ENCODE data around the gene OPCML. TPM values are rescaled to one million over a fixed set of nuclear protein-coding genes. Genes with fewer than 3 reads are reported as not detected.

The OPCML gene
- total RNA-seq, 4 donors from 2014 or later = 0.33 TPM; not detected in 3

- H3K4me3 ChIP-seq (replicated peaks in 1 of 3) = no peak overlapping the region
- TF ChIP-seq POLR2A (IDR thresholded peaks at IDR 0.05) = no peak
- no peak for TF ChIP-seq CTCF (IDR thresholded peaks at IDR 0.05)
- H3K36me3 ChIP-seq = no peaks in the 10 kb centered on the region
- 76 to 83% methylated on average over 2 of the region's 2 CpGs for WGBS, 2 donors
- H3K9me3 ChIP-seq = no peaks in the 10 kb centered on the region
- H3K27me3 ChIP-seq = no peaks in the 10 kb centered on the region
- DNase-seq = no peak
- intact Hi-C loops (cut with DNase I) = no loop called here
- H3K27ac ChIP-seq = no peak overlapping the region
- H3K4me1 ChIP-seq = peaks cover 6 to 22% of the 10 kb centered on the region in 2 donors
Measured at GRCh38 chr11:132601875-132602274, 930.4 kb downstream of the OPCML start.

GRCh38 chr11:132595711-132596134, 936.6 kb downstream of the OPCML start:
- H3K4me3 ChIP-seq (replicated peaks in 1 of 3) = no peak overlapping the region
- H3K27ac ChIP-seq = no peak overlapping the region
- peak; percentile 55 to 59 for DNase-seq
- intact Hi-C loops (cut with DNase I) = no loop called here
- H3K27me3 ChIP-seq = no peaks in the 10 kb centered on the region
- no peaks in the 10 kb centered on the region for H3K9me3 ChIP-seq
- WGBS, 2 donors = 0 to 11% methylated on average over 1 of the region's 1 CpG
- H3K36me3 ChIP-seq = no peaks in the 10 kb centered on the region
- peaks cover 9 to 12% of the 10 kb centered on the region in 2 donors for H3K4me1 ChIP-seq
- no peak for TF ChIP-seq CTCF (IDR thresholded peaks at IDR 0.05)
- no peak for TF ChIP-seq POLR2A (IDR thresholded peaks at IDR 0.05)

- no peaks in the 10 kb centered on the region for H3K27me3 ChIP-seq
Measured at GRCh38 chr11:132595246-132595645, 937.1 kb downstream of the OPCML start.

GRCh38 chr11:132590986-132591385, 941.3 kb downstream of the OPCML start:
- Histone ChIP-seq H3K4me3 (replicated peaks in 1 of 3) (no peak overlapping the region), H3K27me3 (no peaks in the 10 kb centered on the region), H3K4me1 (peaks cover 11 to 12% of the 10 kb centered on the region in 2 donors), H3K27ac (no peak overlapping the region), H3K36me3 (no peaks in the 10 kb centered on the region), H3K9me3 (no peaks in the 10 kb centered on the region)
- DNase-seq = no peak
- WGBS, 2 donors = 94 to 95% methylated on average over 5 of the region's 5 CpGs
- no peak for TF ChIP-seq POLR2A (IDR thresholded peaks at IDR 0.05)
- intact Hi-C loops (cut with DNase I) = no loop called here

More at GRCh38 chr11:132595246-132595645, 937.1 kb downstream of the OPCML start:
- no peak overlapping the region for H3K27ac ChIP-seq
- H3K36me3 ChIP-seq = no peaks in the 10 kb centered on the region
- WGBS, 2 donors = 62 to 75% methylated on average over 1 of the region's 1 CpG
- H3K4me3 ChIP-seq (replicated peaks in 1 of 3) = no peak overlapping the region
- intact Hi-C loops (cut with DNase I) = no loop called here
- no peak for DNase-seq
- peaks cover 9 to 12% of the 10 kb centered on the region in 2 donors for H3K4me1 ChIP-seq
- H3K9me3 ChIP-seq = no peaks in the 10 kb centered on the region
- no peak for TF ChIP-seq POLR2A (IDR thresholded peaks at IDR 0.05)
- no peak for TF ChIP-seq CTCF (IDR thresholded peaks at IDR 0.05)

GRCh38 chr11:132590554-132590953, 941.7 kb downstream of the OPCML start:
- H3K4me3 ChIP-seq (replicated peaks in 1 of 3) = no peak overlapping the region
- peaks cover 7 to 8% of the 10 kb centered on the region in 2 donors for H3K4me1 ChIP-seq
- DNase-seq = no peak
- no peaks in the 10 kb centered on the region for H3K36me3 ChIP-seq
- 77 to 84% methylated on average over 7 of the region's 7 CpGs for WGBS, 2 donors
- no peaks in the 10 kb centered on the region for H3K27me3 ChIP-seq
- no peak overlapping the region for H3K27ac ChIP-seq
- no peaks in the 10 kb centered on the region for H3K9me3 ChIP-seq
- intact Hi-C loops (cut with DNase I) = no loop called here
- no peak for TF ChIP-seq CTCF (IDR thresholded peaks at IDR 0.05)

GRCh38 chr11:132589791-132590190, 942.5 kb downstream of the OPCML start:
- TF ChIP-seq POLR2A (IDR thresholded peaks at IDR 0.05) (no peak), CTCF (IDR thresholded peaks at IDR 0.05) (no peak)
- H3K9me3 ChIP-seq = no peaks in the 10 kb centered on the region
- peaks cover 3 to 4% of the 10 kb centered on the region in 2 donors for H3K4me1 ChIP-seq
- intact Hi-C loops (cut with DNase I) = no loop called here
- H3K27ac ChIP-seq = no peak overlapping the region
- H3K36me3 ChIP-seq = no peaks in the 10 kb centered on the region
- no peaks in the 10 kb centered on the region for H3K27me3 ChIP-seq
- no peak for DNase-seq
- WGBS, 2 donors = 77 to 84% methylated on average over 1 of the region's 1 CpG
- no peak overlapping the region for H3K4me3 ChIP-seq (replicated peaks in 1 of 3)
